ENCODE measurements around the gene PIK3IP1.

The PIK3IP1 gene

GRCh38 chr22:31269892-31270579, 22.3 kb downstream of the PIK3IP1 start:
- TF ChIP-seq CTCF (IDR thresholded peaks at IDR 0.05; ENCODE audit: low read depth, low read length), result no peak
- H3K9me3 ChIP-seq (ENCODE audit: severe bottlenecking), result no peaks in the 10 kb centered on the region
- H3K36me3 ChIP-seq, result peaks cover 88% of the 10 kb centered on the region
- no peaks in the 10 kb centered on the region for H3K27me3 ChIP-seq (ENCODE audit: insufficient read depth, low read depth, severe bottlenecking)
- H3K4me3 ChIP-seq (ENCODE audit: low read depth, low read length), result no peak overlapping the region
- no peak for DNase-seq
- no peak overlapping the region for H3K27ac ChIP-seq

GRCh38 chr22:31268281-31268680, 24.0 kb downstream of the PIK3IP1 start:
- peak overlapping the region; percentile 16; the same call in 1 of the 2 replicates for H3K27ac ChIP-seq
- no peak for DNase-seq
- no peaks in the 10 kb centered on the region for H3K9me3 ChIP-seq (ENCODE audit: severe bottlenecking)
- no peak for TF ChIP-seq CTCF (IDR thresholded peaks at IDR 0.05; ENCODE audit: low read depth, low read length)
- H3K27me3 ChIP-seq (ENCODE audit: insufficient read depth, low read depth, severe bottlenecking), result no peaks in the 10 kb centered on the region
- H3K36me3 ChIP-seq, result peaks cover 86% of the 10 kb centered on the region
- no peak overlapping the region for H3K4me3 ChIP-seq (ENCODE audit: low read depth, low read length)

- peaks cover 94% of the 10 kb centered on the region for H3K36me3 ChIP-seq
- H3K9me3 ChIP-seq (ENCODE audit: severe bottlenecking), result no peaks in the 10 kb centered on the region
- no peak overlapping the region for H3K4me3 ChIP-seq (ENCODE audit: low read depth, low read length)
- TF ChIP-seq CTCF (IDR thresholded peaks at IDR 0.05; ENCODE audit: low read depth, low read length), result no peak
- H3K27ac ChIP-seq, result no peak overlapping the region
- no peak for DNase-seq
- H3K27me3 ChIP-seq (ENCODE audit: insufficient read depth, low read depth, severe bottlenecking), result no peaks in the 10 kb centered on the region
Observed at GRCh38 chr22:31263896-31264640, 28.2 kb downstream of the PIK3IP1 start.

GRCh38 chr22:31262312-31263133, 29.8 kb downstream of the PIK3IP1 start:
- DNase-seq, result peak; percentile 54
- no peak for TF ChIP-seq CTCF (IDR thresholded peaks at IDR 0.05; ENCODE audit: low read depth, low read length)
- peak overlapping the region; percentile 65 for H3K27ac ChIP-seq
- peaks cover 92% of the 10 kb centered on the region for H3K36me3 ChIP-seq
- H3K4me3 ChIP-seq (ENCODE audit: low read depth, low read length), result no peak overlapping the region
- no peaks in the 10 kb centered on the region for H3K27me3 ChIP-seq (ENCODE audit: insufficient read depth, low read depth, severe bottlenecking)
- H3K9me3 ChIP-seq (ENCODE audit: severe bottlenecking), result no peaks in the 10 kb centered on the region

- no peak for DNase-seq
- no peak overlapping the region for H3K27ac ChIP-seq
- H3K36me3 ChIP-seq, result peaks cover 78% of the 10 kb centered on the region
- no peaks in the 10 kb centered on the region for H3K27me3 ChIP-seq (ENCODE audit: insufficient read depth, low read depth, severe bottlenecking)
- no peaks in the 10 kb centered on the region for H3K9me3 ChIP-seq (ENCODE audit: severe bottlenecking)
- H3K4me3 ChIP-seq (ENCODE audit: low read depth, low read length), result no peak overlapping the region
- no peak for TF ChIP-seq CTCF (IDR thresholded peaks at IDR 0.05; ENCODE audit: low read depth, low read length)
Observed at GRCh38 chr22:31260474-31260856, 31.8 kb downstream of the PIK3IP1 start.

Measured in WERI-Rb-1 (cell line).